ENCODE measurements around the gene TIMP4.

The TIMP4 gene

DNA sequence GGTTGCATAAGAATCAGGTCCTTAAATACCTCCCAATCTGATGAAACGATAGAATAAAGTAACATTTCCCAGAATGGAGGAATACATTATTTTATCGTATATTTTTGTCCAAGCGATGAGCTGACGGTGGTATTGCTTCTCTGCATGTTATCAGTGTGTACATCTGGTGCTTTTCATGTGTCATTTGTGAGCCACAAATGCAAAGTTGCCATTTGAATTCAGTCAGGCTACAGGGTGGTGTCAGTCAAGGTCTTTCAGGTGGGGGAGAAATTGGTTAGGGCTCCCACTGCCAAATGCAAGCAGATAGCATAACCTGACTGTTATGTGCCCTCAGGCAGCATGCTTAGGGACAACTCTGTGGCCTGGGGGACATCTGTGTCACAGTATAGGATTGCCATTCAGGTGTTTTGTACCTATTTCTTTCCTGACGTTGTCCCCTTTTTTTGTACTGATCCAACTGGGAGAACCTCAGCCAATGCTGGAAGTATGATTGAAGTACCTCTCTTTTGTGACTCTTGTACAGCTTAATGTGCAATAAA is 26.5 kb upstream of the TIMP4 start:
- DNase-seq, result no peak

DNA sequence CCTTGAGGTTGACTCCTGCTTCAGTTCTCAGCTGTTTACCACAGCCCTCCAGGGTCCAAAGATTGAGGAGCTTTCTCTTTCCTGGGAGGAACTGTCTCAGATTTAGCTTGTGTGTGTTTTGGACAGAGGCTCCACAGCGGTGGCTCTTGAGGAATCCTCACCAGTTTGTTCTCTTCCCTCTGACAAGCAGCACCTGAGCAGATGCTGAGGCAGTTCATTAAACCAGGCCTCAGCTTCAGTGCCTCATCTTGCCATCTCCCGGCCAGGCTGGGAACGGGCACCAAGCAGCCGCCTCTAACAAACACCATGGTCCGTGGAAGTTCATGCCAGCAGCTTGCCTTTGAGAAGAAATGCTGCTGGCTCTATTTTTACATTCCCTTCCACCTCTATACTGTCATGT is 25.8 kb upstream of the TIMP4 start:
- DNase-seq, result no peak

DNA sequence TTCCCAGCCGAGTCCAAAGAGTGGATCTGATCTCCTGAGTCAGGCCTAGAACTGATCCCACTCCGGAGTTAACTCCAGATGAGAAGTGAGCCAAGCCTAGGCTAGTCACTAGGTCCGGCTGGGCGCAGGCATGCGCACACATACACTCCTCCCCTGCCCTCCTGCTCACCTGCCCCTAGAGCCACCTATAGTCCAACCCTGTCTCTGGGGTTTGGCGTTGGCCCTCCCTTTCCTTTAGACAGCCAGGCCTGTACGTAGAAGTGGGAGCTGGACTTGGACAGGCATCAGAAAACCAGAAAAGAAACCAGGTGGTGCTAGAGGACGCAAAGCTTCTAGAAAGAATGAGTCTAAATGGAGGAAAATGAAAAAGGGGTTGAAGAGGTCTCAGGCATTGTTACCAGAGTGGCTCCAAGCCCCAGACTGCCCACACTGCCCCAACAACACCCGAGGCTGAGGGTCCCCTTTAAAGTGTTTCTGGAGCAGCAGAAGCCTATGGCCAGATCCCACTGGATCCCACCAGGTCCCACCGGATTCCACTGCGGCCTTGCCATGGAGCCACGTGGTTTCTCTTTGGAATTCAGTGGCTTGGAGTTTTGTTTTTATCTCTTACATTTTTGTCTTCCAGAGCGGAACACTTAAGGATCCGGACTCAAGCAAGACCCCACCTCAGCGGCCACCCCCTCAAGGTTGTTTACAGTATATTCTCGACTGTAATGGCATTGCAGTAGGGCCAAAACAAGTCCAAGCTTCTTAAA is 24.2 kb upstream of the TIMP4 start:
- DNase-seq, result no peak

DNA sequence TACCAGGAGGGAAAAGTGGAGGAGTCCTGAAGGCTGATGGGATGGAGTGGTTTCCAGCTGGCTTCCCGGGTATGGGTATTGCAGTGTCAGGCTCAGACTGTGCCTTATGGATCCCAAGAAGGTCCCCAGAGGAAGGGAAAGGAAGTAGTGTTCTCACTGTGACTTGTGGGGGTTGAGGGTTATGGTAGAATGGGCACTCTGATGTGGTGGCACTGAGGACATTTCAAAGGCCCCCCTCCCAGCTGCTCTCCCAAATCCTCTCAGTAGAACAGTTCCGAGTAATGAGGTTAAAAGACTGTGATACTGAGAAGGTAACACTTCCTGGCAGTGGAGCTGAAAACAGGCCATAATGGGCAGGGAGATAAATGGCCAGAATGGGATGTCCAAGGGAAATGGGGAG is 23.1 kb upstream of the TIMP4 start:
- no peak for DNase-seq

DNA sequence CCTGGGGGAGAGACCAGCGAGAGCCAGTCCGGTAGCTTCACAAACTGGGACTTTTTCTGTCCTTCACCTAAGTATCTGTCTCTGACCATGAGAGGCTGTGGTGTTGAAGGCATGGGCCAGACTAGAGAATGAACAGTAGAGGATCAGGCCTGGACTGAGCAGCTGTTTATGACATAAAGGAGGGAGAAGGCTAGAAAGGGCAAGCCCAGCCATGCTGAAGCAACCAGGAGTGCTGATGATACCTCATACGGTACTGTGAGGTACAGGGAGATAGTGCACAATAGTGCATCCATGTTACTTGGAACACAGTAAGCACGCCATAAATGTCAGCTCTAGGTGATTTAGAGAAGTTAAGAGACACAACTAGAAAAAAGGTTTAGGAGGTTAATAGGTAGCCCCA is 22.6 kb upstream of the TIMP4 start:
- DNase-seq, result no peak

DNA sequence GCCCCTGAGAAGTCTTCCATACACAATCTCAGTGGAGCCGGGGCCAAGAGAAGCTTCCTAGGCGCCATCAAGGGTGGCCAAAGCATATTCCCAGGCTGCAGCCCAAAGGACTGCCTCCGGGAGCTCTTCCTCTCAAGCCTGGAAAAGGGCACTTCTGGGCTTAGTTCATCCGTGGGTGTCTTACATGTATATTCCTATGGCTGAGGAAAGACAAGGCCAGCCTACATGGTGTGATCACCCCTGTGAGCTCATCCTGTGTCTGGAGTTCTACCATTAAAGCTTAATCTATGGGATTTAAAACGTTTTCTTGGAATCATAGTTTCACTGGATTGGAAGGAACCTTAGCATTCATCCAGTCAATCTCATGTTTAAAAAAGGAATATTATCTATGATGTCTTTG is 21.9 kb upstream of the TIMP4 start:
- DNase-seq, result no peak

DNA sequence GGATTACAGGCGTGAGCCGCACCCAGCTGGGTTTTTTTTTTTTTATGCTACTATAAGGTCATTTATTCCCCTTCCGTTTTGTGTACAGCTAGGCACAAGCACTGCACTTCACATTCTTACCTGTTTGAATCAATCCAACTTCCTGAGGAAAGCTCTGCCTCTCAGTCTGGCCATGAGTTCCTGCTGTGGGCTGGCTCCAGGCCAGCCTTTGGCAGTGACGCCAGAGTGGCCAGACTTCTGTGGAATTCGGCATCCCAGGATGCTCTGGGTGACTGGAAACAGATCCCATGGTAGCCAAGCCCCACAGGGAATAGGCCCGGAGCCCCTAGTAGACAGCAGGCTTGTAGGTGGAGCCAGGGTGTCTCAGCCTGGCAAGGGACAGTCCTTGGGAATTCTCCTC is 21.5 kb upstream of the TIMP4 start:
- no peak for DNase-seq

DNA sequence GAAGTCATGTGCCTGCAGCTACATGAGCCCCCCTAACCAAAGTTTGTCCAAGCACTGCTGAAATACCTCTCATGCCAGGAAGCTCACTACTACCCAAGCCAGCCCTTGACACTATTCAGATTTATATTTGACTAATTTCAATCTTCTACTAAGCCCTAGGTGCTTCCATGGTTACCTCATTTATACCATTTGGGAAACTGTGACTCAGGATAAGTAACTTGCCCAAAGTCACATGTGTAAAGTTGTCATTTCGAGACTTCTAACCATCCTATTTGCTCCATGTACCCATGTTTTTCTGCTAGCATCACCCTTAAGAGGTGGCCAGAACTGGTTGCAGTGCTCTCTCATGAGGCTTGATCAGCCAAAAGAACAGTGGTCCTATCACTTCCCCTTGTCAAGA is 20.7 kb upstream of the TIMP4 start:
- no peak for DNase-seq

DNA sequence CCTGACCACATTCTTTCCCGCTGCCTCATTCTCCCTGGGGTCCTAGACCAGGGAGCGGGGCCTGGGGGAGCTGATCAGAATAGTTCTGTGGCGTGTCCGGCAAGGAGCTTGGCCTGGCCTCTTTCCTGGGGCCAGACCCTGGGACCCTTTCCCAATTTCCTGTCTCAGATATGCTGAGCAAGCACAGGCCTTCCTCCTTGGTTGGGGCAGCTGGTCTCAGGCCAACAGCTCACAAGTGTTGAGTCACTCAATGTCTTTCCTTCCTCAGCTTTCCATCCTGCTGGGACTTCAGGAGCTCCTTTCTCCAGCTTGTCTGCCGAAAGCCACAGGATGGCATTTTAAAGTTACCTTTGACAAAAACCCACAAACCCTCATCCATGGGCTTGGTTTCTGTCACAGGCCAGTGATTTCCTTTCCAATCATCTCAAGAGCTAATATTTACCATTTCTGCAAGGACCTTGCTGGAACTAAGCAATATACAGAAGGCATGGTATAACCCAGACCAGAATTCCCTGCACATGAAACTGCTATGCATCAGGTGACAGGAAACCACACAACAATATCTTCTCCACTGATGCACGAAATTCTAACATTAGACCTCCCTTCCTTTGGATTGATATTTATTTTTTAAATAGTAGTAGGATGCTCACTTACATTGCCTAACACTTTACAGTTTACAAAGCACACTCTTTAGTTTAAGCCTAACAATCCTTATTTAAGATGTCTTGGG is 19.5 kb upstream of the TIMP4 start:
- no peak for DNase-seq

DNA sequence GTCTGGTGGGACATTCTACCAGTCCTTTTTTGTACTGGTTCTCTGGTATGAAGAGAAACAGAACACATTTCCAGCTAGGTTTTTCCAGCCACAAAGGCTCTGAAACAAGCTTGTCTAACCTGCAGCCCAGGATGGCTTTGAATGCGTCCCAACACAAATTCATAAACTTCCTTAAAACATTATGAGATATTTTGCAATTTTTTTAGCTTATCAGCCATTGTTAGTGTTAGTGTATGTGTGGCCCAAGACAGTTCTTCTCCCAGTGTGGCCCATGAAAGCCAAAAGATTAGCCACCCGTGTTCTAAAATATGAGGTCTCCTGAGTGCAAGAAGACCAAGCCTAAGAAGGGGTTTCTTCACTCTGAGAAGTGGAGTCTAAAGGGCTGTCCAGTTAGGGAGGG is 18.4 kb upstream of the TIMP4 start:
- DNase-seq, result no peak

DNA sequence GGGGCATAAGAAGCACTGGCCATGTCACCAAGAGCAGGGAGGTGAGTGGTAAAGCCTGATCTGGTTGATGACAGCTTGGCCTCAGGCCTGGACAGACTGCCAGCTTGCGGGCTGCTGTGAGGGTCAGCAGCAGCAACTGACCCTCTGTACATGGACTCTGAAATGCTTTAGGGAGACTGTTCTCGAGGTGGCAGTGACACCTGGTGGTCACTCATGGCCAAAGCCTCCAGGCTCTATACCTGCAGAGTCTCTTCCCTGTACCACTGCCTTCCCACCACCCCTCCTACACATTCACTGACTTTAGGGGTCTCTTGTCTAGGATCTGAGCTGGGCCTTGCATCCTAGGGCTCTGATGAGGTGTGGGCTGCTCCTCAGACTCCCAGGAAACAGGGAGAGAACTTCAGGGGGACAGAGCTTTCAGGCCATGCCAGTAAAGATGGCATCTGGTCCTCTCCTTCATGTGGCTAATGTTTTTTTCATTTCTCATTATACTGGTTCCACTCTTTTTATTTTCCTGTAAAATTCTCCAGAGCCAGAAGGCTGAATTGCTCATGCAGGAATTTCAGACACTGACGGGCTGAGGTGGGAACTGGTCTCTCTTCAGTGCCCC is 17.2 kb upstream of the TIMP4 start:
- DNase-seq, result no peak

DNA sequence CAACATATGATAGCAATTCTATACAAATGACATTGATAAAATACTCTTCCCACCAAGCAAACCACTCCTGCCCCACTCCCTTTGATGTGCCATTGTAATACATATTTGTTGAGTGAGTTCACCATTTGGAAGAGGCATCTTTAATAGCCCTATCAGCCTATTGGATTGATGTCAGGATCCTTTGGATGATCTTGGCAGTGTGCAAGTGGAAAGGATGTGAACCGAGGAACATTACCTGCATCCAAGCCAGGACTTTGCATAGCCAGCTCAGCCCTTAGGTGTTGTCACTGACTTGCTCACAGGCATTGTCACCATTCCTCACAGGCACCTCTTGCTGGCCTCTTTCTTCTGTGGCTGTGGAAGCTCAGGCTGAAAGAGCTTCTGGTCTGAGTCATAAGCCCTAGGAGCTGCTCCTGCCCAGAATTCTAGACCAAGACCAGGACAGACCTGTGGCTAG is 16.5 kb upstream of the TIMP4 start:
- no peak for DNase-seq

DNA sequence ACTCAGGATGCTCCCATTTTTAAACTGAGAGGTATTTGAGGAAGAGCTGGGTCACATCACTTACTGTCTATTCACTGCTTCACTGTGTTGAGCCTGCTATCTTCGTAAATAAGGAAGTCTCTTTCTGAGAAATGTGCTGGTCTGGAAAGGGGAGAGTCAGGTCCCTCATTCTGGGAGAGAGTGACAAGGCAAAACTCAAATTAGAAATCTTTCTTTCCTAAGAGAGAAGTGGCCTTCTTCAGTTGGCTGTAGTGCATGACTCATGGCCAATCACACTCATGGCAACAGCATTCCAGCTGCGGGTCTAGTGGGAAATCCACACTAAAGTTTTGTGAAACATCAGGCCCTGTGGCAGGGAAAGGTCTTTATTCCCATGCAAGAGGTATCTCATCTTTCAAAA is 11.5 kb upstream of the TIMP4 start:
- no peak for DNase-seq

DNA sequence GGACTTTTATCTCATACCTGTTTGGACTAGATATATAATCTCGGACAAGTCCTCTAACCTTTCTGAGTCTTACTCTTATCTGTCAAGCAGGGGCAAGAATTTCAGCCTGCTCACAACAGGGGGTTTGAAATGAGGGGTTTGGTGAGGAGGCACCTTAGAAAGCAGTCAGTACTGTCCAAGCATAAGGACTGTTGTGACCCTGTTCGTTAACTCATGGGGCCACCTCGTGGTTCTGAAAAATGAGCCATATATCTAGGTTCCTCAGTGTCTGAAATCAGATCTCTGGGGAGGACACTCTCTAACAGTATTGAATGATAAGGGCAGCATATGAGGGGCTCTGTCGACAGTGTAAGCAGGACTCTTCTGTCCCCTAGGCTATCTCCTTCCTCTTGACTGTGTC is 7.2 kb upstream of the TIMP4 start:
- no peak for DNase-seq

DNA sequence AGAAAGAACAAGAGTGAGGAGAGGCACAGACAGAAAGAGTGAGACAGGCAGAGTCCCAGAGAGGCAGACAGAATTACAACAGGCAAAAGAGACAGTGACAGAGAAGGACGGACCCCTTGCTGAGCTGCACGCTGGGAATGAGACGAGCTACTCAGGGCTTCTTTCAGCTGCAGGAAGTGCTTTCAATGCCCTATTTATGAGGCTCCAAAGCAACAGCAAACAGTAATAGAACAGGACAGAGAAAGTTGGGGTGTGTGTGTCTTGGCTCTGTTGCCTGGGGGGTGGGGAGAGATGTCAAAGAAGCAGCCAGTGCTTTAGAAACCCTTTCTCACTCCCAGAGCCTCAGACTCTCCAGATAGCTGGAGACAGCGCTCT is 502 bp upstream of the TIMP4 start:
- DNase-seq, result no peak

DNA sequence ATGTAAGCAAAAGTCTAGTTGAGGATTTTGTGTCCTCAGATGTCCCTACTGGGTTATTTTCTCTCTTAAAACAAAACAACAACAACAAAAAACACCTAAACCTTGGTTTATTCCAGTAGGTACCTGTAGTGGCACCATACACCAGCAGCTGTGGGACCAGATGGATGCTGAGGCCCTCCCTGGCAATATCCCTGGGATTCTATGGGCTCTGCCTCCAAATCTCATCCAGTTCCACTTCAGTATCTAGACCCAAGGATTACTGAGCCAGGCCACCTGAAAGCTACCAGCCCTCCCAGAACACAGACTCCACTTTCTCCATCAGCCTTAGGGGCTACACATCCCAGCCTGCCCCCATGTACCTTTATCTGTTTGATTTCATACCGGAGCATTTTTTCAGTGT is 1.7 kb downstream of the TIMP4 start:
- no peak for DNase-seq

DNA sequence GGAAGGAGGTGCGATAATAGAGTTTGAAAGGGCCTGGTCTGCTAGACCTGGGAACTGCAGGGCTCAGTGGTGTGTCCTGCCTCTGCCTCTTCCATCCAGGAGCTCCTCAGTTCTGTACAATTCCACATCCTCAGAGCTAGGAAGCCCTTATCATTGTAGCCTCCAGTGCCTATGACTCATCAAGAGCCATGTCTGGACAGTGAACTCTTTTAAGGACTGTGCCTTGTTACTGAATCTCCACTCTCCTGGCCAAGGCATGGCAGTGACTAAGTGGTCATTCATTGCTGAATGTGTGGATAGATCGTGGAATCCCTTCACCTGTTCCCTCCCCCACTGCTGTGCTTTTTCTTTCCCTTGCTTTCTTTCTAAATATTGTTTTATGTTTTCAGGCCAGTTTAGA is 2.9 kb downstream of the TIMP4 start:
- no peak for DNase-seq

DNA sequence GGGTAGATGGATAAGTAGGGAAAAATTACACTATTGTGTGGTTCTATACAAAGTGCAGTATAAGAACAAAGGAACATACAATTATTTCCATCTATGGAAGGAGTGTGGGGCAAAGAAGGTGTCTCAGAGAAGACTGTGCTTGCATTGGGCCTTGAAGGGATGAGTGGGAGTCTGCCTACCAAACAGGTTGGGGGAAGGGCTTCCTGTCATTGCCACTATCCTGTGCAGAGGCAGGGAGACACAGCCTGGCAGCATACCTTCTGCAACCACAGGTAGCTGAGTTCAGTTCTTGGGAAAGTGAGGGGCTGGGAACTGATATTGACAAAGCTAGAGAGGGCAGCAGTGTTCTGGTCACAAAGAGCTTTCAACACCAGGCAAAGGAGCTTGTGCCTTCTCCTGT is 3.4 kb downstream of the TIMP4 start:
- DNase-seq, result no peak

DNA sequence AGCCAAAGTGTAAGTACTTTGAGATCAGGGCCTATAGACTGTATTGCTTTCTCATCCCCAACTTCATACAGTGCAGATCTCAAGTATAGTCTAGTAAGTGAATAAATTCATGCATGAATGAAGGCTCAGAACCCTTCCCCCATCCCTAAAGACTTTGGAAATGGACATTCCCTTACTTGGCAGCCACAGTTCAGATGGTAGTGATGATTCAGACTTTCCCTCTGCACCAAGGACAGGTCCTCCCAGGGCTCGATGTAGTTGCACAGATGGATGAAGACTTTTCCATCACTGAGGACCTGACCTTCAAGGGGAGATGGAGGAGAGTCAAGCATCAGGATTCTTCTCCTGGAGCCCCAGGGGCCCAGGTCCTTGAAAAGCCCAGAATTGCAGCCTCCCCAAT is 4.6 kb downstream of the TIMP4 start:
- no peak for DNase-seq

DNA sequence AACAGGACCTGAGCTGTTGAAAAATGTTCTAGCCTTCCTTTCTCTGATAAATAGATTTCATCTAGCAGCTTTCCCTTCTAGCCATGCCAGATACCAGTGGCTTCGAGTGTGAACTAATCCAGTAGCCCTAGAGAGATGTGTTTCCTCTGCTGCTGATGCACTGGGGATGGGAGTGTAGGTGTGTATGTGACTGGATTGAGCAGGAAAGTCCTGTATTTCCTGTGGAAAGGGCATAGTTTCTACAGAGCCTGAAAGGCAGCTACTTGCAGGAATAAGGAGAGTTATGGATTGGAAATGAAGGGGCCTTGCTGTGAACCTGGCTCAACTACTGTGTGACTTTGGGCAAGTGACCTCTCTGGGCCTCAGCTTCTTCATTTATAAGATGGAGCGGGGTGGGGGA is 8.6 kb downstream of the TIMP4 start:
- no peak for DNase-seq

DNA sequence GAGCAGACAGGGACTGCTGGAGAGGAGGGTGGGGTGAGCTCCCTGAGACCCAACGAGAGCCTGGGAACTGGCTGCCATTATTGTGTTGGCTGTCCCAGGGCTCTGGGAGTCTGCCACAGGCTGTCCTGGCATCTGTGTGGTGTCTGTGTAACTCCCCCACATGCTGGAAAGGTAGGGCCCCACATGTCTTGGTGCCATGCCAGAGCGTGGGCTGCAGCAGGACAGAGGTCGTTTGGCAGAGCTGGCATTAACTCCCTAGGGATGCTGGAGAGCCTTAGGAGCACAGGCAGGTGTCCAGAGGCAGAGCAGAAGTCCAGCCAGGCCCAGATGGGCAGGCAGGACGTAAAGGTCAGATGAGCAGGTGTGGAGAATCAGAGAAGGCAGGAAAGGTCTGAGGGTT is 9.7 kb downstream of the TIMP4 start:
- no peak for DNase-seq

DNA sequence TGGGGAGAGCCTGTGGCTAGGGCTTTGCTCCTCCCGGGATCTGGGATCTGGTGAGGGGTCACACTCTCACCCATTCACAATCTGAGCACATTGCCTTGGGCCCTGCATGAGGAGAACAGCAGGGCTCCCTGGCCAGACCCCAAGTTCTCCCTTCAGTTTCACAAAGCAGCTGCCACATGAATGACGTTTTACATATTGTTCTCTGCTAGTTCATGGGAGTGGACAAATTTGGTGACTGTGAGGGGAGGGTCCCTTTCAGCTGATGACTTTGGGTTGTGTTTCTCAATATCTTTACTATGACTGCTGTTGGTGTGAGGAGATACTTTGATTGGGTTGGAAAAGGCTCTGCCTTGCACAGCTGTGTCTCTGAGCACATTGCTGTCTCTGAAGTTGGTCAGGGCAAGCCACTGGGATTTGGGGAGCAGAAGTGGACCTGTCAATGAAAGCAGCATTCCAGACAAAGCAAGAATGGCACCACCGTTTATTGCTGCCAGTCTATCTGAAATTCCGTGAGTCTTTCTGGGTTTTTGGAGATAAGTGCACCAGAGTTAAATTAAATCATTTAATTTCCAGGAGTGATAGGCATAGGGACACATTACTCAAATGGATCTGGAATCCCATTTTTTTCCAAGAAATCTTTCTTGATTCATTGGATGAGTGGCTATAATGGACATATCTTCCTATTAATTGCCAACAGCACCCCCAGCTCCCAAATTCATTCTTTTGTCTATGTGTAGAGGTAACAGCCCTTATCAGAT is 10.3 kb downstream of the TIMP4 start:
- DNase-seq, result no peak

DNA sequence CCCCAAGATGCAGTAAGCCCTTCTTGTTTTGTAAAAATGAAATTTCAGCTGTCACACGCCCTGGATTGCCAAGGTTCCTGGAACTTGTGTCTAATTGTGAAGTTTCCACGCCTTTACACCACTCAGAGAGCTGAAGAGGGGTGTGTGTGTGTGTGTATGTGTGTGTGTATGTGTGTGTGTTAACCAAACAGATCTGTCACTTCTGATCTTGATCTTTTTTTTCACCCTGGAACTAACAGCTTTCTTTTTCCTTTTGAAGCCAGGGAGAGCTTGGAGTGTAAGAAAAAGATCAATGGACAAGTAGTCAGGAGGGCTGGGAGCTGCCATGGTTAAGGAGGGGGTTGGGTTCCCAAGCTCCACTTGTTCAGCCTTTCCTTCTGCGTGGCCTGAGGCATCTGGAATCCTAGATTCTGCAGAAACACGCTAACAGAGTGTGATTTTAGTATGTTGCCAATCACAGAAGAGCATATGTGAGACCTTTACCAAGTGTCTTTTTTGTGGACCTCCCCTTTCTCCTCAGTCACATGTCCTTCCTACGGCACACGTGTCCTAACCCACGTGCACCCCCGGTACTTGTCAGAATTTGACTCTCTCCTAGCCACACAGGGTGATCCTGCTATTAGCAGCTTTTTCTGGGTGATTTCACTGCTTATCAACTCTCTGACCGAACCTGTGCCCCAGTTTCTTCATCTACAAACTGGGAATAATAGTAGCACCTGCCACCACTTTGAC is 11.5 kb downstream of the TIMP4 start:
- DNase-seq, result no peak

Data from GOT3 (cell line).